ENCODE data around the gene C11orf54.

DNA sequence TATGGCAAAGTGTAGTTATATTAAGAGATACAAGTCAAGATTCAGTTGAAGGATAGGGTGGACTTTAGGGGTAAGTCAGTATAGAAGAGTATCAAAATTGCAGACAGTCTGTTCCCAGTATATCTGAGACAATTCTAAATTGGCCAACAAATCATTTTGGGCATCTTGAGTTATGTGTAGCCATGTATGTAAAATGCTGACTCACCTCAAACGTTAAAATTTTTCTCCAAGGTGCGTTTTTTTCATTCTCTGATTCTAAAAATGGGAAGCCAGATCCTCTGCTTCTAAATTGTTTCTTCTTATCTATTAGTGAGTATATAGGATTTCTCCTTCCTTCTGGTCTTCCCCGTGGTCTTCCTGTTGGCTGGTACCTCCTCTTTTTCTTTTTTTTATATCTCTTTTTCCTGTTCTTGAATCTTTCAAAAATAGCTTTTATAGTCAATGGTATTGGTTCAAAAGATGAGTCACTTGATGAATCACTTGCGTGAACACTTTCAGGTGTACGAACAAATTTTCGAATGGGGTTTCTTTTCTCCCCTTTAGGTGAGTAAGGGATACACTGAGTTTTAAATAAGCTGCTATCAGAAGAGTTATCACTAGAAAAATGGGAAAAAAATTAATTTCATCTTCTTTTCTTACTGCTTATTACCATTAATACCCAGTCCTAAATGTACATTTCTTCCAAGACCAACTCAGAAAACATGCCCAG, 3.4 kb upstream of the C11orf54 start:
- TF ChIP-seq, protein P1, sequence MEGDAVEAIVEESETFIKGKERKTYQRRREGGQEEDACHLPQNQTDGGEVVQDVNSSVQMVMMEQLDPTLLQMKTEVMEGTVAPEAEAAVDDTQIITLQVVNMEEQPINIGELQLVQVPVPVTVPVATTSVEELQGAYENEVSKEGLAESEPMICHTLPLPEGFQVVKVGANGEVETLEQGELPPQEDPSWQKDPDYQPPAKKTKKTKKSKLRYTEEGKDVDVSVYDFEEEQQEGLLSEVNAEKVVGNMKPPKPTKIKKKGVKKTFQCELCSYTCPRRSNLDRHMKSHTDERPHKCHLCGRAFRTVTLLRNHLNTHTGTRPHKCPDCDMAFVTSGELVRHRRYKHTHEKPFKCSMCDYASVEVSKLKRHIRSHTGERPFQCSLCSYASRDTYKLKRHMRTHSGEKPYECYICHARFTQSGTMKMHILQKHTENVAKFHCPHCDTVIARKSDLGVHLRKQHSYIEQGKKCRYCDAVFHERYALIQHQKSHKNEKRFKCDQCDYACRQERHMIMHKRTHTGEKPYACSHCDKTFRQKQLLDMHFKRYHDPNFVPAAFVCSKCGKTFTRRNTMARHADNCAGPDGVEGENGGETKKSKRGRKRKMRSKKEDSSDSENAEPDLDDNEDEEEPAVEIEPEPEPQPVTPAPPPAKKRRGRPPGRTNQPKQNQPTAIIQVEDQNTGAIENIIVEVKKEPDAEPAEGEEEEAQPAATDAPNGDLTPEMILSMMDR (IDR thresholded peaks at IDR 0.05) = no peak
- TF ChIP-seq POLR2A (IDR thresholded peaks at IDR 0.05) = no peak

All from esophagus squamous epithelium (tissue), 4 donors.